ENCODE measurements around the gene WDR41. TPM values are rescaled to one million over a fixed set of nuclear protein-coding genes. Genes with fewer than 3 reads are reported as not detected.

The WDR41 gene
- total and polyA plus RNA-seq, 4 donors: 48.4 to 59.7 (median 53.9) TPM

DNA sequence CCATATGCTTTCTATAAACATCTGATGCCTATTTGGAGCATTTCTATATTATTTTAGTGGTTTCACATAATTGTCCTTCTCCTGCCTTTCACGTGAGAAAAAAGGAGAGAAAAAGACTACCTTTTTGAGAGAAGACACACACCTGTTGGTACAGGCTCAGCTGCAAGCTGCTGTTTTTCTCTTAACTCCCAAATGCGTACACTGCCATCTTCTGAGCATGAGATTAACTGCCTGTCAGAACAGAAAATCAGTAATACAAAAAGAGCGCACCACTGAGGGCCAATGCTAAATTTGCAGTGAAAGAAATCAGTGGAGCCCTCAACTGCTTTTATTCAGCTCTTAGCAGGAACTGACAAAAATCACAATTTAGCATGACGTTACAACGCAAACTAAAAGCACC, 54.9 kb downstream of the WDR41 start:
- H3K27me3 ChIP-seq (ENCODE audit: control insufficient read depth in 1 of 2, insufficient read depth in 2 of 2, low read length in 1 of 2): no peaks in the 10 kb centered on the region
- H3K4me1 ChIP-seq (ENCODE audit: control insufficient read depth in 1 of 2, insufficient read depth in 2 of 2, low read length in 2 of 2): no peaks in the 10 kb centered on the region
- intact Hi-C loops (cut with DNase I): loop anchor here (5.0 kb wide), 2 partner anchors 290 to 295 kb away; no protein-coding TSS in a partner anchor
- H3K4me3 ChIP-seq (ENCODE audit: low read length in 2 of 2): no peak overlapping the region
- ATAC-seq (ENCODE audit: low FRiP score) (no peak), DNase-seq (no peak)
- H3K27ac ChIP-seq (ENCODE audit: low read depth in 1 of 2, low read length in 2 of 2): no peak overlapping the region
- H3K9me3 ChIP-seq (ENCODE audit: control insufficient read depth, low read length): no peaks in the 10 kb centered on the region
- 65 to 67% methylated on average over 5 of the region's 5 CpGs for WGBS, 2 donors
- peaks cover 4 to 7% of the 10 kb centered on the region in 2 donors for H3K36me3 ChIP-seq (ENCODE audit: control insufficient read depth in 1 of 2, insufficient read depth in 2 of 2, low read length in 1 of 2)

DNA sequence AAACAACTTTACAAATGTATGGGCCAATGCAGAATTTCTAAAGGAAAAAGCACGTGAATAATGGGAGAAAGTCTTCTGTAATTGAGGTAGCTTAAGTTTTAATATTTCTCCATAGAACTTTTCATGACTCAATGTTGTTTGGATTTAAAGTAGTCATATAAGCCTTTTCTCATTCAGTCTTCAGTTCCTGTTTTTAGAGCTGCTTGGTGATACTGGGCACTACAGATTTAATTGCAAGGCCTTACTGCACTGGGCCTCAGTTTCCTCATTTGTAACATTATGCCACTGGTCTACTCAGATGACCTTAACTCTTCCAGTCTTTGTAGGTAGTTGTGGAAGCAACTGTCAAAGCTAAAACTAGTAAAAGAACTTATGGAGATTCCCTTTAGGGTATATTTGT, 60.4 kb downstream of the WDR41 start:
- peaks cover 4 to 12% of the 10 kb centered on the region in 2 donors for H3K4me1 ChIP-seq (ENCODE audit: control insufficient read depth in 1 of 2, insufficient read depth in 2 of 2, low read length in 2 of 2)
- H3K4me3 ChIP-seq (ENCODE audit: low read length in 2 of 2): no peak overlapping the region
- DNase-seq (no peak), ATAC-seq (ENCODE audit: low FRiP score) (no peak)
- H3K9me3 ChIP-seq (ENCODE audit: control insufficient read depth, low read length): no peaks in the 10 kb centered on the region
- intact Hi-C loops (cut with DNase I): no loop called here
- peaks cover 2 to 7% of the 10 kb centered on the region in 2 donors for H3K36me3 ChIP-seq (ENCODE audit: control insufficient read depth in 1 of 2, insufficient read depth in 2 of 2, low read length in 1 of 2)
- H3K27me3 ChIP-seq (ENCODE audit: control insufficient read depth in 1 of 2, insufficient read depth in 2 of 2, low read length in 1 of 2): no peaks in the 10 kb centered on the region
- 92 to 98% methylated on average over 1 of the region's 1 CpG for WGBS, 2 donors
- no peak overlapping the region for H3K27ac ChIP-seq (ENCODE audit: low read depth in 1 of 2, low read length in 2 of 2)

DNA sequence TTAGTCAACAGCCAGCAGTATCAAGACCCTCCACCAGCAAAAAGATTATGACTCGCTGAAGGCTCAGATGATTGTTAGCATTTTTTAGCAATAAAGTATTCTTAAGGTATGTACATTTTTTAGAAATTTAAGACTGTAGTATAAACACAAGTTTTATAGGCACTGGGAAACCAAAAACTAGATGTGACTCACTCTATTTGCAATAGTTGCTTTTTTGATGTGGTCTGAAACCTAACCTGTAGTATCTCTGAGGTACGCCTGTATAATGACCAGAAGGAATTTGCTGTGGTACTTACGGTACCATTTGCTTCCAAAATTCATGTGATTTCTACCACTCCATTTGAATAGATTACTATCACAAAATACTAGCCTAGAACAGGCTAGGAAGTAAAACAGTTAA, 60.8 kb downstream of the WDR41 start:
- WGBS, 2 donors: 95 to 96% methylated on average over 3 of the region's 3 CpGs
- ATAC-seq (ENCODE audit: low FRiP score): no peak
- Histone ChIP-seq H3K9me3 (ENCODE audit: control insufficient read depth, low read length) (no peaks in the 10 kb centered on the region), H3K27ac (ENCODE audit: low read depth in 1 of 2, low read length in 2 of 2) (no peak overlapping the region), H3K4me1 (ENCODE audit: control insufficient read depth in 1 of 2, insufficient read depth in 2 of 2, low read length in 2 of 2) (peaks cover 4 to 14% of the 10 kb centered on the region in 2 donors), H3K4me3 (ENCODE audit: low read length in 2 of 2) (no peak overlapping the region), H3K36me3 (ENCODE audit: control insufficient read depth in 1 of 2, insufficient read depth in 2 of 2, low read length in 1 of 2) (peaks cover 2 to 7% of the 10 kb centered on the region in 2 donors), H3K27me3 (ENCODE audit: control insufficient read depth in 1 of 2, insufficient read depth in 2 of 2, low read length in 1 of 2) (no peaks in the 10 kb centered on the region)
- intact Hi-C loops (cut with DNase I): no loop called here
- no peak for DNase-seq

DNA sequence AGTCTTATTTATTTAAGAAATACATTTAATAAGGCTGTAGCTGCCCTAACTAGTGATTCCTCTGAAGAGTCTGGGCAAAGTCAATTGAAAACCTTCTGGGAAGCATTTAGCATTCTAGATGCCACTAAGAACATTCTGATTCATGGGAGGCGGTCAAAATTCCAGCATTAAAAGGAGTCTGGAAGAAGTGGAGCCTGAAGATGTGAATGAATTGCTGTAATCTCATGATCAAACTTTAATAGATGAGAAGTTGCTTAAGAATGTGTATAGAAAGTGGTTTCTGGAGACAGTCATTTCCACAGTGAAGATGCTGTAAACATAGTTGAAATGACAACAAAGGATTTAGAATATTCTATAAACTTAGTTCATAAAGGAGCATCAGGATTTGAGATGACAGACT, 61.4 kb downstream of the WDR41 start:
- 98% methylated on average over 1 of the region's 1 CpG for WGBS, 2 donors
- Histone ChIP-seq H3K36me3 (ENCODE audit: control insufficient read depth in 1 of 2, insufficient read depth in 2 of 2, low read length in 1 of 2) (peaks cover 2 to 7% of the 10 kb centered on the region in 2 donors), H3K27ac (ENCODE audit: low read depth in 1 of 2, low read length in 2 of 2) (peak overlapping the region in 1 of 2 donors; percentile 28), H3K4me3 (ENCODE audit: low read length in 2 of 2) (no peak overlapping the region), H3K9me3 (ENCODE audit: control insufficient read depth, low read length) (no peaks in the 10 kb centered on the region), H3K27me3 (ENCODE audit: control insufficient read depth in 1 of 2, insufficient read depth in 2 of 2, low read length in 1 of 2) (no peaks in the 10 kb centered on the region), H3K4me1 (ENCODE audit: control insufficient read depth in 1 of 2, insufficient read depth in 2 of 2, low read length in 2 of 2) (peaks cover 4 to 14% of the 10 kb centered on the region in 2 donors)
- ATAC-seq (ENCODE audit: low FRiP score) (no peak), DNase-seq (no peak)
- intact Hi-C loops (cut with DNase I): no loop called here

DNA sequence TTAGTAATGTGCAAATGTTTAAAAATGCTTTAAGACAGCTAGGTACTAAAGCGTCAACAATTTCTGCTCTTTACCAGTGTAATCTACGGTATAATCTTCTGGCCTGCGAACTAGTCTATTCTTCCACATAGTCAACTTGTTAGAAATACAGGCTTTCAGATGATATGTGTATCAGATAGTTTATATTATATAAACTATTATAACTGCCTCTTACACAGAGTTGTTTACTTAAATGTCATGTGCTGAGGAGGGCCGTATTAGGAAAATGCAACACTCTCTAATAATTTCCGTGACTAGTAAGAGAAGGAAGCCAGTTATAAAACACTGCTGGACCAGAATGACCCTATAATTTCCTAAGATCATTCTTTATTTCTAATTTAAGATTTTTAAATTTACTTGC, 63.6 kb downstream of the WDR41 start:
- DNase-seq: no peak
- Histone ChIP-seq H3K27me3 (ENCODE audit: control insufficient read depth in 1 of 2, insufficient read depth in 2 of 2, low read length in 1 of 2) (no peaks in the 10 kb centered on the region), H3K9me3 (ENCODE audit: control insufficient read depth, low read length) (no peaks in the 10 kb centered on the region), H3K4me3 (ENCODE audit: low read length in 2 of 2) (no peak overlapping the region), H3K36me3 (ENCODE audit: control insufficient read depth in 1 of 2, insufficient read depth in 2 of 2, low read length in 1 of 2) (peaks cover 0 to 2% of the 10 kb centered on the region in 2 donors), H3K27ac (ENCODE audit: low read depth in 1 of 2, low read length in 2 of 2) (peak overlapping the region in 1 of 2 donors; percentile 9), H3K4me1 (ENCODE audit: control insufficient read depth in 1 of 2, insufficient read depth in 2 of 2, low read length in 2 of 2) (peaks cover 4 to 17% of the 10 kb centered on the region in 2 donors)
- WGBS, 2 donors: 29 to 39% methylated on average over 5 of the region's 5 CpGs
- intact Hi-C loops (cut with DNase I): no loop called here
- peak; percentile 35 for ATAC-seq (ENCODE audit: low FRiP score)

DNA sequence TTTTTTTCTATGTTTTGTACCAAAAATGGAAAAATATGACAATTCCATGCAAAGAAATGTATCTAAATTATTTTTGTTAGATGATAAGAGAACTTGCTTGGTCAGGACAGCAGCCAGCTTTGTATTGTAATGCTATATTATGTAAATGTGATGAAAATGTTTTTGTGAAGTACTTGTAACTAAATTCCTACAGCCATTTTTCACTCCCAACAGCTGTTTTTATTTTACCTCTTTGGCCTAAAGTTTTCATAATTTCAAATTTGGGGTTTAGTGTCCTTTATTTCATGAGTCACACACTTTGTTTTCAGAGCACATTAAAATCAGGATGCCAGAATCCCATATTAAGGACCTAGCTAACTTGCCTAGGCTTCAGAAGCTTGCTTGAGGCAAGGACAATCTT, 64.1 kb downstream of the WDR41 start:
- peaks cover 0 to 2% of the 10 kb centered on the region in 2 donors for H3K36me3 ChIP-seq (ENCODE audit: control insufficient read depth in 1 of 2, insufficient read depth in 2 of 2, low read length in 1 of 2)

DNA sequence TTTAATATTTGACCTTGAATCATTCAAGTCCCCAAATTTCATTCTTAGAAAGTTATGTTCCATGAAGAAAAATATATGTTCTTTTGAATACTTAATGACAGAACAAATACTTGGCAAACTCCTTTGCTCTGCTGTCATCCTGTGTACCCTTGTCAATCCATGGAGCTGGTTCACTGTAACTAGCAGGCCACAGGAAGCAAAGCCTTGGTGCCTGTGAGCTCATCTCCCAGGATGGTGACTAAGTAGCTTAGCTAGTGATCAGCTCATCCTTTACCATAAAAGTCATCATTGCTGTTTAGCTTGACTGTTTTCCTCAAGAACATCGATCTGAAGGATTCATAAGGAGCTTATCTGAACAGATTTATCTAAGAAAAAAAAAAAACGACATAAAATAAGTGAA, 65.4 kb downstream of the WDR41 start:
- intact Hi-C loops (cut with DNase I): no loop called here
- peaks cover 4 to 17% of the 10 kb centered on the region in 2 donors for H3K4me1 ChIP-seq (ENCODE audit: control insufficient read depth in 1 of 2, insufficient read depth in 2 of 2, low read length in 2 of 2)
- H3K27me3 ChIP-seq (ENCODE audit: control insufficient read depth in 1 of 2, insufficient read depth in 2 of 2, low read length in 1 of 2): no peaks in the 10 kb centered on the region
- 59 to 61% methylated on average over 2 of the region's 2 CpGs for WGBS, 2 donors
- ATAC-seq (ENCODE audit: low FRiP score) (no peak), DNase-seq (no peak)
- H3K4me3 ChIP-seq (ENCODE audit: low read length in 2 of 2): no peak overlapping the region
- H3K9me3 ChIP-seq (ENCODE audit: control insufficient read depth, low read length): no peaks in the 10 kb centered on the region
- peak overlapping the region; percentile 66 to 96 for H3K27ac ChIP-seq (ENCODE audit: low read depth in 1 of 2, low read length in 2 of 2)
- H3K36me3 ChIP-seq (ENCODE audit: control insufficient read depth in 1 of 2, insufficient read depth in 2 of 2, low read length in 1 of 2): no peaks in the 10 kb centered on the region

More for the DNA sequence above, 64.1 kb downstream of the WDR41 start:
- H3K4me3 ChIP-seq (ENCODE audit: low read length in 2 of 2): no peak overlapping the region
- DNase-seq (no peak), ATAC-seq (ENCODE audit: low FRiP score) (peak; percentile 44)
- H3K4me1 ChIP-seq (ENCODE audit: control insufficient read depth in 1 of 2, insufficient read depth in 2 of 2, low read length in 2 of 2): peaks cover 4 to 17% of the 10 kb centered on the region in 2 donors
- intact Hi-C loops (cut with DNase I): no loop called here
- no peaks in the 10 kb centered on the region for H3K27me3 ChIP-seq (ENCODE audit: control insufficient read depth in 1 of 2, insufficient read depth in 2 of 2, low read length in 1 of 2)
- H3K27ac ChIP-seq (ENCODE audit: low read depth in 1 of 2, low read length in 2 of 2): peak overlapping the region in 1 of 2 donors; percentile 57
- H3K9me3 ChIP-seq (ENCODE audit: control insufficient read depth, low read length): no peaks in the 10 kb centered on the region

DNA sequence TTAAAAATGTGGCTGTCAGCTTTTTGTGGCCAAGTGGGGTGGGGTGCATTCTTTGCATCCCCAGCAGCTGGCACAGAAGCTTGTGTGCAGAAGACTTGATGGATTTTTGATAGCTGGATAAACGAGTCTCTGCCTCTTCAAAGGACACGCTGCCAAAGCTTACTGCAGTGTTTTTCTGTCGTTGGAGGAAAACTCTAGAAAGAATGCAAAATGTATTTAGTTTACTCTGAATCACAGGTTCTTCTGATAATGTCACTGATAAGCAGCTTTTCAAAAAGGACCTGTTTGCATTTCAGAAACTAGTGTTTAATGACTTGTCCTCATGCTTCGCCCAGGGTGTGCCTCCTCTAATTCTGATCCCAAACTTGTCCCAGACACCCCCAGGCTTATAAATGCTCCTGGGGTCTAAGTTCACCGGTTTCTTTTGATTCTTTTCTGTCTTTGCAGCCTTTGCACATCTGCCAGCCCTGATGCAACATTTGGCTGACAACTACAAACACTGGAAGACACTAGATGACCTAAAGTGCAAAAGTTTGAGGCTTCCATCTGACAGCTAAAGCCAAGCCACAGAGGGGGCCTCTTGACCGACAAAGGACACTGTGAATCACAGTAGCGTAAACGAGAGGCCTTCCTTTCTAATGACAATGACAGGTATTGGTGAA, 66.0 kb downstream of the WDR41 start:
- intact Hi-C loops (cut with DNase I): no loop called here
- Histone ChIP-seq H3K27ac (ENCODE audit: low read depth in 1 of 2, low read length in 2 of 2) (peak overlapping the region; percentile 58 to 96), H3K36me3 (ENCODE audit: control insufficient read depth in 1 of 2, insufficient read depth in 2 of 2, low read length in 1 of 2) (no peaks in the 10 kb centered on the region), H3K27me3 (ENCODE audit: control insufficient read depth in 1 of 2, insufficient read depth in 2 of 2, low read length in 1 of 2) (no peaks in the 10 kb centered on the region), H3K4me3 (ENCODE audit: low read length in 2 of 2) (no peak overlapping the region), H3K4me1 (ENCODE audit: control insufficient read depth in 1 of 2, insufficient read depth in 2 of 2, low read length in 2 of 2) (peaks cover 4 to 17% of the 10 kb centered on the region in 2 donors), H3K9me3 (ENCODE audit: control insufficient read depth, low read length) (no peaks in the 10 kb centered on the region)
- DNase-seq (peak in 1 of 2 donors; percentile 47), ATAC-seq (ENCODE audit: low FRiP score) (no peak)
- 39% methylated on average over 8 of the region's 8 CpGs for WGBS, 2 donors

DNA sequence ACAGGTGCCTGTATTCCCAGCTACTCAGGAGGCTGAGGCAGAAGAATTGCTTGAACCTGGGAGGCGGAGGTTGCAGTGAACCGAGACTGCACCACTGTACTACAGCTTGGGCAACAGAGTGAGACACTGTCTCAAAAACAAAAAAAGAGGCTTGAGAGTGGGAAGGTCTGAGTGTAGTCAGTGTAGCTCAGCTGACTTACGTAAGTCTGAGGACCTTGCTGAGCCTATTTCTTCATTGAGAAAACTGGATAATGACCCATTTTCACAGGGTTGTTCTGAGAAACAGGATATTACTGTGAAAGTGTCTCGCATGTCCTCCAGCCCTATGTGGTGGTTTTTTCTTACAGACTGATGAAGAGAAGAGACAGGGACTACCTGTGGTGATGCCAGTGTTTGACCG, 66.7 kb downstream of the WDR41 start:
- Histone ChIP-seq H3K27ac (ENCODE audit: low read depth in 1 of 2, low read length in 2 of 2) (peak overlapping the region; percentile 44 to 69), H3K9me3 (ENCODE audit: control insufficient read depth, low read length) (no peaks in the 10 kb centered on the region), H3K4me1 (ENCODE audit: control insufficient read depth in 1 of 2, insufficient read depth in 2 of 2, low read length in 2 of 2) (peaks cover 4 to 17% of the 10 kb centered on the region in 2 donors), H3K36me3 (ENCODE audit: control insufficient read depth in 1 of 2, insufficient read depth in 2 of 2, low read length in 1 of 2) (peaks cover 1 to 2% of the 10 kb centered on the region in 2 donors), H3K4me3 (ENCODE audit: low read length in 2 of 2) (no peak overlapping the region), H3K27me3 (ENCODE audit: control insufficient read depth in 1 of 2, insufficient read depth in 2 of 2, low read length in 1 of 2) (no peaks in the 10 kb centered on the region)
- intact Hi-C loops (cut with DNase I): no loop called here
- 81 to 85% methylated on average over 5 of the region's 5 CpGs for WGBS, 2 donors
- ATAC-seq (ENCODE audit: low FRiP score) (peak; percentile 52), DNase-seq (no peak)
